HG03457 (cell line): Measurements from ENCODE around the gene IFRD2.
"Not testable (repeated sequence)": the region's sequence is repeated elsewhere in the genome, so short reads cannot be mapped to it uniquely, and the experiment has no call there.

Experiments used
- ATAC-seq: cut with Tn5 transposase; IDR thresholded peaks from one replicate; pipeline ENCODE4 v1.9.1; 2021; ENCODE audit warnings: moderate number of reproducible peaks; ENCODE audit not compliant: unreplicated experiment

Gene IFRD2

GRCh38 chr3:50255251-50255615, 37.0 kb downstream of the IFRD2 start:
- ATAC-seq, result no peak

GRCh38 chr3:50254577-50255250, 37.5 kb downstream of the IFRD2 start:
- ATAC-seq, result no peak

GRCh38 chr3:50251220-50251619, 41.0 kb downstream of the IFRD2 start:
- no peak for ATAC-seq

GRCh38 chr3:50250514-50250913, 41.7 kb downstream of the IFRD2 start:
- ATAC-seq, result no peak

GRCh38 chr3:50249457-50249856, 42.8 kb downstream of the IFRD2 start:
- ATAC-seq, result no peak

- no peak for ATAC-seq
These were observed 43.8 kb downstream of the IFRD2 start for GRCh38 chr3:50248387-50248786.

GRCh38 chr3:50246517-50246954, 45.7 kb downstream of the IFRD2 start:
- ATAC-seq, result no peak

GRCh38 chr3:50245831-50246516, 46.3 kb downstream of the IFRD2 start:
- ATAC-seq, result no peak

GRCh38 chr3:50245251-50245745, 46.9 kb downstream of the IFRD2 start:
- ATAC-seq, result no peak

- not testable (repeated sequence) for ATAC-seq
These were observed 47.4 kb downstream of the IFRD2 start for GRCh38 chr3:50244813-50245212.

GRCh38 chr3:50243543-50243895, 48.7 kb downstream of the IFRD2 start:
- no peak for ATAC-seq

GRCh38 chr3:50242851-50243542, 49.2 kb downstream of the IFRD2 start:
- no peak for ATAC-seq

GRCh38 chr3:50242381-50242770, 49.9 kb downstream of the IFRD2 start:
- ATAC-seq, result no peak

- no peak for ATAC-seq
These were observed 50.4 kb downstream of the IFRD2 start for GRCh38 chr3:50241713-50242380.

- no peak for ATAC-seq
These were observed 51.1 kb downstream of the IFRD2 start for GRCh38 chr3:50241163-50241562.

- no peak for ATAC-seq
These were observed 52.6 kb downstream of the IFRD2 start for GRCh38 chr3:50239649-50240048.

GRCh38 chr3:50238549-50239026, 53.6 kb downstream of the IFRD2 start:
- ATAC-seq, result no peak

GRCh38 chr3:50237754-50238548, 54.3 kb downstream of the IFRD2 start:
- no peak for ATAC-seq
